NCI-H82 treated with DMSO at 0.1 percent for 48 hours (cell line): ENCODE measurements around the gene BASP1.
A peak's percentile ranks its signal among the peaks of the same experiment; 100 is the strongest.
"Not testable (repeated sequence)": the region's sequence is repeated elsewhere in the genome, so short reads cannot be mapped to it uniquely, and the experiment has no call there.

Source experiments
- DNase-seq: peaks from one replicate; lab custom pipeline; 2025; ENCODE audit not compliant: unreplicated experiment; lab: John Stamatoyannopoulos, UW

BASP1 gene

GRCh38 chr5:17311811-17312210 lies 94.4 kb downstream of the BASP1 start:
- not testable (repeated sequence) for DNase-seq

DNA sequence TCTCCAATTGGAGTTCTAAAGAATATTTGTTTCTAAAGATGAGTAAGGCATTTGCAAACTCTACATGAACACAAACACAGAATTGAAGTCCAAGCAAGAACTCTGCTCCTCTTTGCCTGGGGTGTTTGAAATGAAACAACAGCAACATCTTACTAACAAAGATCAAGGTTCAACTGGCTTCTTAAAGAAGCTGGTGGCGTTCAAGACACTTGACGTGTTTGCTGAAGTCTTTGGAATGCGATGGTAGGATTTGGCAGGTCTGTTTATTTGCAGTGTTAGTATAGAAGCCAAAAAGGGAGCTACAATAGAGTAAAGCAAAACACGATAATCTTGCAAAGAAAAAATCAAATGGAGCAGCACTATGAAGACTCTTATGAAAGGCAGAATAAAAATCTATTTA lies 94.9 kb downstream of the BASP1 start:
- no peak for DNase-seq

DNA sequence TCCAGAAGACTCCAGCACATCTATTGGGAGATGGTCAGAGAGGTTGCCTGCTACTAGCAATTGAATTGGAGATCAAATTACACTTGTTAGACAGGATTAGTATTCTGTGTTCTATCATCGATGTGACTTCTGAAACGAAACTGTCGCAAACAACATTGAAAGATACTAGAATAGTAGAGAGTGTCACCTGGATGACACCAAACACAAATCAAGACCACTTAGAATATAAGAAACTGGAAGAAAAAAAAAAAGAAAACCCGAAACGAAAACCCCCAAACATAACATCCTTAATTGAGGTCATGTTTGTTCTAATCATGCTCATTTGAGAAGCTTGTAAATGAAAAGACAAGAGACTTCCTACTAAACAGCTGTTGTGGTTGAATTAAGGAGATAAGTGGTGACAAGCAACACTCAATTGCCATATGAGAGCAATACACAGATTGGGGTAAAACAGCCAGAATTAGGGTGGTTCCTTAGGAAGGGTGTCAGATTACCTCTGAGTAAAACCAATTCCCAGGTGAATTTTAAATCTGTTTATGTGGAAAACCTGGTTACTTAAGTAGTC lies 97.6 kb downstream of the BASP1 start:
- DNase-seq, result peak; percentile 77

- DNase-seq, result no peak
These were observed 98.3 kb downstream of the BASP1 start for GRCh38 chr5:17315710-17316221.

DNA sequence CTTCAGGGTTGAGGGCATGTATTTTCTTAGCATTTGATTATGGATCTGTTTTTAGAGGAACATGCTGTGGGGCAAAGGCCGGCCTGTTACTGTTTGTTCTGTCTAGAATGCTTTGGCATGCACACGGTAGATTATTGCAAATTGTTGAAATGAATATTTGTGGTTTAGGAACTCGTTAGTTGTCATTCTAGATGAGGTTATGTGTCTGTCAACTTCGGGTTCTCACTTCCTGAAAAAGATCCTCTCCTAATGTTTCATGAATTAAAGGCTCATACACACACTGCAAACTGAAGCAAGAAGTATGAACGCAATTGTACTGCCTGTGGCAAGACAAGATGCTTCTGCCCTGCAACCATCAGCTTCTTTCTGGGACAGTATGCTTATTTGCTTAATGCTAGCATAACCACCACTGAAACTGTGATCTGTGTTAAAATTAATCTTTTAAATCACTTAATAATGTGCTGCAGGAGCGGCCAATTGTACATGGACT lies 99.6 kb downstream of the BASP1 start:
- no peak for DNase-seq

- DNase-seq, result no peak
These were observed 100.0 kb downstream of the BASP1 start for GRCh38 chr5:17317473-17317872.

DNA sequence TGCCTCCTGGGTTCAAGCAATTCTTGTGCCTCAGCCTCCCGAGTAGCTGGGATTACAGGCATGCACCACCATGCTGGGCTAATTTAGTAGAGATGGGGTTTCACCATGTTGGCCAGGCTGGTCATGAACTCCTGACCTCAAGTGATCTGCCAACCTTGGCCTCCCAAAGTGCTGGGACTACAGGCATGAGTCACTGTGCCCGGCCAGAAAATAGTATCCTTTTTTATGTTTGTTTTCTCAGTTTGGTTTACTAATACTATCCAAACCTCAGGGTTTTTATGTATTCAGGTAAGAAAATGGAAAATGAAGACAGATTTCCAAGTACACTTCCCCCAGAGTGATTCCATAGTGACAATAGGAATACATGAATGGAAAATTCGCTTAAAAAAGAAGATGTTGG lies 101.7 kb downstream of the BASP1 start:
- not testable (repeated sequence) for DNase-seq

DNA sequence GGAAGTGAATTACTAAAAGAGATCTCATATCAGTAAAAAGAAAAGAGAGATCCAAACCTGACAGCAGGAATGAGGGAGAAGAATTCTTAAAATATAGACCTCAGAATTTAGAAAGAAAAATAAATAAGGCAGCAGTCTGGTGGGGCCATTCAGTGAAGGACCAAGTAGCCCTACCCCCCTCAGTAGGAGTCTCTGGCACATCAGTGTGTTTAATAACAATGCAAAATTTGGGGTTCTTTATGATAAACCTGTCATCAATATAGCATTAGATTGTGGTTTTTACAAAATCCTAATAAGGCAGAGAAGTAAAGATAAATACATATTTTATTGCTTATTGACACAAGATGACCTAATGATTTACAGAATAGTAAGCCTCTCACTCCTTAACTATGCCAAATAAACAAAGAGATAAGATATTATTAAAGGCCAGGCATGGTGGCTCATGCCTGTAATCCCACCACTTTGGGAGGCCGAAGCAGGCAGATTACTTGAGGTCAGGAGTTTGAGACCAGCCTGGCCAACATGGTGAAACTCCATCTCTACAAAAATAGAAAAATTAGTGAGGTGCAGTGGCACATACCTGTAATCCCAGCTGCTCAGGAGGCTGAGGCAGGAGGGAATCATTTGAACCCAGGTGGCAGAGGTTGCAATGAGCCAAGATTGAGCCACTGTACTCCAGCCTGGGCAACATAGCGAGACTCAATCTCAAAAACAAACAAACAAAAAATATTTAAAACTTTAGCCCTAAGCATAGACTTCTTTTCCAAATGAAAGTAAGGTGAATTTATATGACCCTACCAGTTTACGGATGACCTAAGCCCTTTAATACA lies 108.6 kb downstream of the BASP1 start:
- DNase-seq, result no peak
